H1 (cell line): Measurements from ENCODE around the gene MGRN1. TPM values are rescaled to one million over a fixed set of nuclear protein-coding genes. Genes with fewer than 3 reads are reported as not detected.

ENCODE experiments used
- ATF3 ChIP-seq: IDR thresholded peaks from 2 replicates; pipeline ENCODE4 v1.6.1; 2011; ENCODE audit warnings: low read depth, mild to moderate bottlenecking, low read length; ENCODE audit not compliant: insufficient read depth
- CHD2 ChIP-seq: IDR thresholded peaks from 2 replicates; pipeline ENCODE4 v1.6.1; 2012; ENCODE audit warnings: low read length, improper control_type of control experiment
- CTCF ChIP-seq, 3 experiments: IDR thresholded peaks; 1 replicate in 2 of 3; 2 replicates in 1 of 3; pipeline versions ENCODE4 v1.5.1 to v1.6.1; 2011; ENCODE audit warnings: low read length in 3 of 3, mild to moderate bottlenecking in 3 of 3, inconsistent platforms in 2 of 3, low read depth in 1 of 3, moderate library complexity in 1 of 3; ENCODE audit not compliant: insufficient read depth in 1 of 3; ENCODE audit errors: control extremely low read depth in 1 of 3
- KDM1A ChIP-seq: fragments of 200-600, 300-600 bp; sonication (generic); IDR thresholded peaks from 2 replicates; pipeline ENCODE4 v1.7.1; 2016; ENCODE audit warnings: mild to moderate bottlenecking, low read length, borderline replicate concordance
- RAD21 ChIP-seq, 2 experiments: IDR thresholded peaks in 1 of 2; conservative IDR thresholded peaks in 1 of 2; 2 replicates each; pipeline ENCODE4 v1.6.1; 2011; ENCODE audit warnings: low read depth in 2 of 2, low read length in 2 of 2, improper control_type of control experiment in 1 of 2, inconsistent platforms in 1 of 2, mild to moderate bottlenecking in 1 of 2, moderate library complexity in 1 of 2
- polyA plus RNA-seq, 7 experiments: library from polyadenylated mRNA; depleted of rRNA in 3 of 7; stranded (reverse) in 5 of 7; unstranded in 2 of 7; fragments of >200 nt in 5 of 7; fragments of 200-250 nt in 2 of 7; gene quantifications; 1 replicate in 5 of 7; 2 replicates in 1 of 7; 4 replicates in 1 of 7; pipeline versions ENCODE4 v1.2.1 to v1.2.3, GENCODE V29; 2011 to 2013; ENCODE audit warnings: missing spikeins in 2 of 7, mixed read lengths in 2 of 7
- total RNA-seq: library from RNA; stranded (reverse); fragmentation: NEBNext Ultra II Directional; extraction: Animal tissue kit (Norgen Biotek cat#: 25700); gene quantifications from 2 replicates; pipeline ENCODE4 v1.2.1, GENCODE V29; 2021

The MGRN1 gene
- total and polyA plus RNA-seq, 2 of the 8 experiments (the other 6 are each of a cell fraction or from before 2014, with no cell fraction given), result 15.0 to 82.3 TPM

GRCh38 chr16:4650443-4651074, 25.9 kb downstream of the MGRN1 start (continued):
- TF ChIP-seq RAD21 (IDR thresholded peaks at IDR 0.05 in 1 of 2, conservative IDR thresholded peaks at IDR 0.05 in 1 of 2; ENCODE audit: low read depth in 2 of 2, low read length in 2 of 2) (peak; percentile 67 to 73), ATF3 (peak; percentile 75; the same call in 1 of the 2 replicates), KDM1A (peak; percentile 33; the same call in 1 of the 2 replicates), CTCF (IDR thresholded peaks at IDR 0.05; ENCODE audit: control extremely low read depth in 1 of 3, insufficient read depth in 1 of 3, low read depth in 1 of 3, low read length in 3 of 3) (peak; percentile 98), CHD2 (0 out of 2 replicates have a peak, but pooled peaks have one; percentile 16)
- TF ChIP-seq, all 59 proteins: peak for 14; not testable (repeated sequence) for 45
